ENCODE results near the gene ADAMTS3. TPM values are rescaled to one million over a fixed set of nuclear protein-coding genes. Genes with fewer than 3 reads are reported as not detected.

Gene ADAMTS3
- polyA plus RNA-seq, 1 donor (not counting 4 experiments of a cell fraction or from before 2014, with no cell fraction given): 0.09 TPM

- Histone ChIP-seq H3K4me2 (ENCODE audit: control insufficient read depth, extremely low read depth, insufficient read depth, low read depth, low read length) (no peak overlapping the region), H4K20me1 (ENCODE audit: control insufficient read depth, extremely low read depth, insufficient read depth, low read length) (no peaks in the 10 kb centered on the region), H3K9me3 (ENCODE audit: control insufficient read depth, low read depth, low read length) (no peaks in the 10 kb centered on the region), H2AFZ (ENCODE audit: control insufficient read depth, low read length) (no peak overlapping the region), H3K27me3 (ENCODE audit: control insufficient read depth, extremely low read depth, insufficient read depth, low read length) (peaks cover 3% of the 10 kb centered on the region), H3K4me3 (ENCODE audit: control insufficient read depth in 2 of 3, extremely low read depth in 1 of 3, insufficient read depth in 2 of 3, low read depth in 1 of 3, low read length in 3 of 3) (no peak overlapping the region), H3K4me1 (ENCODE audit: control insufficient read depth, extremely low read depth, insufficient read depth, low read length) (no peaks in the 10 kb centered on the region), H3K9me1 (ENCODE audit: control insufficient read depth, extremely low read depth, insufficient read depth, low read length) (no peaks in the 10 kb centered on the region), H3K9ac (ENCODE audit: control insufficient read depth, extremely low read depth, insufficient read depth, low read length) (no peak overlapping the region), H3K79me2 (ENCODE audit: control insufficient read depth, insufficient read depth, low read length) (no peaks in the 10 kb centered on the region), H3K27ac (ENCODE audit: control insufficient read depth, insufficient read depth, low read length) (no peak overlapping the region), H3K36me3 (ENCODE audit: control insufficient read depth in 2 of 2, extremely low read depth in 1 of 2, insufficient read depth in 2 of 2, low read length in 2 of 2) (no peaks in the 10 kb centered on the region)
- DNase-seq (ENCODE audit: low read depth, low spot score) (no peak), FAIRE-seq (no peak)
- dilution Hi-C loops (cut with MboI; ENCODE audit: extremely low pct_ligation_motif_present, low sequenced_read_pairs): no loop called here
- TF ChIP-seq EZH2 (IDR thresholded peaks at IDR 0.05; ENCODE audit: low read length): no peak
- TF ChIP-seq CTCF (optimal IDR thresholded peaks at IDR 0.05 in 1 of 3, IDR thresholded peaks at IDR 0.05 in 1 of 3, conservative IDR thresholded peaks at IDR 0.05 in 1 of 3; ENCODE audit: extremely low read depth in 1 of 3, insufficient read depth in 2 of 3, low read length in 3 of 3): no peak
Measured at GRCh38 chr4:72442715-72443114, 126.3 kb downstream of the ADAMTS3 start.

- no peak overlapping the region for H3K4me2 ChIP-seq (ENCODE audit: control insufficient read depth, extremely low read depth, insufficient read depth, low read depth, low read length)
- no peaks in the 10 kb centered on the region for H4K20me1 ChIP-seq (ENCODE audit: control insufficient read depth, extremely low read depth, insufficient read depth, low read length)
- no peaks in the 10 kb centered on the region for H3K36me3 ChIP-seq (ENCODE audit: control insufficient read depth in 2 of 2, extremely low read depth in 1 of 2, insufficient read depth in 2 of 2, low read length in 2 of 2)
- H3K79me2 ChIP-seq (ENCODE audit: control insufficient read depth, insufficient read depth, low read length): no peaks in the 10 kb centered on the region
- H3K9me3 ChIP-seq (ENCODE audit: control insufficient read depth, low read depth, low read length): no peaks in the 10 kb centered on the region
- no peaks in the 10 kb centered on the region for H3K9me1 ChIP-seq (ENCODE audit: control insufficient read depth, extremely low read depth, insufficient read depth, low read length)
- H3K4me3 ChIP-seq (ENCODE audit: control insufficient read depth in 2 of 3, extremely low read depth in 1 of 3, insufficient read depth in 2 of 3, low read depth in 1 of 3, low read length in 3 of 3): no peak overlapping the region
- DNase-seq (ENCODE audit: low read depth, low spot score): no peak
- TF ChIP-seq EZH2 (IDR thresholded peaks at IDR 0.05; ENCODE audit: low read length) (no peak), CTCF (optimal IDR thresholded peaks at IDR 0.05 in 1 of 3, IDR thresholded peaks at IDR 0.05 in 1 of 3, conservative IDR thresholded peaks at IDR 0.05 in 1 of 3; ENCODE audit: extremely low read depth in 1 of 3, insufficient read depth in 2 of 3, low read length in 3 of 3) (no peak)
- H3K27me3 ChIP-seq (ENCODE audit: control insufficient read depth, extremely low read depth, insufficient read depth, low read length): peaks cover 3% of the 10 kb centered on the region
- no peaks in the 10 kb centered on the region for H3K4me1 ChIP-seq (ENCODE audit: control insufficient read depth, extremely low read depth, insufficient read depth, low read length)
- H3K27ac ChIP-seq (ENCODE audit: control insufficient read depth, insufficient read depth, low read length): no peak overlapping the region
- no peak for FAIRE-seq
- dilution Hi-C loops (cut with MboI; ENCODE audit: extremely low pct_ligation_motif_present, low sequenced_read_pairs): no loop called here
- no peak overlapping the region for H3K9ac ChIP-seq (ENCODE audit: control insufficient read depth, extremely low read depth, insufficient read depth, low read length)
- no peak overlapping the region for H2AFZ ChIP-seq (ENCODE audit: control insufficient read depth, low read length)
Measured at GRCh38 chr4:72442147-72442546, 126.9 kb downstream of the ADAMTS3 start.

All from keratinocyte (primary cell).